ENCODE results near the gene TAF11L8. TPM values are rescaled to one million over a fixed set of nuclear protein-coding genes. Genes with fewer than 3 reads are reported as not detected.
"Not testable (repeated sequence)": the region's sequence is repeated elsewhere in the genome, so short reads cannot be mapped to it uniquely, and the experiment has no call there.

TAF11L8 gene
- total RNA-seq, 3 donors from 2014 or later = not detected

- no peaks in the 10 kb centered on the region for H3K36me3 ChIP-seq (ENCODE audit: low read depth)
- no peak overlapping the region for H3K4me3 ChIP-seq
- H3K4me1 ChIP-seq (ENCODE audit: low read depth) = no peaks in the 10 kb centered on the region
- no peaks in the 10 kb centered on the region for H3K9me3 ChIP-seq
- no peak for DNase-seq
- no peak for ATAC-seq
- intact Hi-C loops (cut with DNase I, micrococcal nuclease) = no loop called here
- TF ChIP-seq CTCF (IDR thresholded peaks at IDR 0.05) = no peak
Measured at GRCh38 chr5:17614872-17615605, 24.3 kb upstream of the TAF11L8 start.

- H3K4me1 ChIP-seq (ENCODE audit: low read depth); intact Hi-C loops (cut with DNase I, micrococcal nuclease); H3K4me3 ChIP-seq; H3K36me3 ChIP-seq (ENCODE audit: low read depth); H3K9me3 ChIP-seq; ATAC-seq; DNase-seq: not testable (repeated sequence)
Measured at GRCh38 chr5:17610092-17610491, 19.3 kb upstream of the TAF11L8 start, which contains the start of gene TAF11L12. TSS of gene TAF11L12 (plus strand) at chr5:17610392.

- H3K9me3 ChIP-seq; H3K4me1 ChIP-seq (ENCODE audit: low read depth); intact Hi-C loops (cut with DNase I, micrococcal nuclease); DNase-seq; ATAC-seq; H3K36me3 ChIP-seq (ENCODE audit: low read depth); H3K4me3 ChIP-seq: not testable (repeated sequence)
Measured at GRCh38 chr5:17607461-17607860, 16.7 kb upstream of the TAF11L8 start.

DNA sequence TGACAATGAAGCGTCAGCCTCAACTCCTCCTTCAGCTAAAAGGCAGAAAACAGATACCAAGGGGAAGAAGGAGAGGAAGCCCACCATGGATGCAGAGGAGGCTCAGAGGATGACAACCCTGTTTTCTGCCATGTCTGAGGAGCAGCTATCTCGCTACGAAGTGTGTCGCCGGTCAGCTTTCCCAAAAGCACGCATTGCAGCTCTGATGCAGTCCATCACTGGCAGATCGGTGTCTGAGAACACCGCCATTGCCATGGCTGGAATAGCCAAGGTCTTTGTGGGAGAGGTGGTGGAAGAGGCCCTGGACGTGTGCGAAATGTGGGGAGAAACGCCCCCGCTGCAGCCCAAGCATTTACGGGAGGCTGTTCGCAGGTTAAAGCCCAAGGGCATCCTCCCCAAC lies 14.2 kb upstream of the TAF11L8 start:
- H3K4me3 ChIP-seq = no peak overlapping the region
- H3K9me3 ChIP-seq = no peaks in the 10 kb centered on the region
- intact Hi-C loops (cut with DNase I, micrococcal nuclease) = no loop called here
- DNase-seq (no peak), ATAC-seq (no peak)
- no peaks in the 10 kb centered on the region for H3K36me3 ChIP-seq (ENCODE audit: low read depth)
- no peaks in the 10 kb centered on the region for H3K4me1 ChIP-seq (ENCODE audit: low read depth)
- TF ChIP-seq CTCF (IDR thresholded peaks at IDR 0.05) = no peak

GRCh38 chr5:17603880-17604279 lies 13.1 kb upstream of the TAF11L8 start, which contains the start of gene TAF11L11:
TSS of gene TAF11L11 (plus strand) at chr5:17604183.
- H3K4me1 ChIP-seq (ENCODE audit: low read depth); H3K9me3 ChIP-seq; H3K4me3 ChIP-seq; H3K36me3 ChIP-seq (ENCODE audit: low read depth); intact Hi-C loops (cut with DNase I, micrococcal nuclease); ATAC-seq; DNase-seq: not testable (repeated sequence)

DNA sequence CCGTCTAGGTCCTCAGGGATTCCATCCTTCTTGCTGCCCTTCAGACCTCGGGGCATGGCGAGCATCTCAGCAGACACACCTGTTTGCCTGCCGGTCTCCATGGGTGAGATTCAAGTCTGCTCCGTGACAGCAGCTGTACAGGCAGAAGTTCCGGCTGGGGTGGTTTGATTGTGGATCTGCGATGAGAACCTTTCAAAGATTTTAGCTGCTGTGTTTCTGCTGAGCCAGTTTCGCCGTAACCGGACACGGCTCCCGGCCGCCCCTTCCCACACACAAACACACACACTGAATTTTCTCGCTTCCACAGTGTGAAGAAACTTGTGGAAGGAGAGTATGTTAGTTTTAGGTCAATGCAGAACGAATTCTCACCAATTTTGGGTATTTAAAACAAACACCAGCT lies 7.0 kb upstream of the TAF11L8 start, which contains the start of gene TAF11L10:
Gene TAF11L10, minus strand, starts transcription at position 101 of the 400 bp plus-strand sequence.
- H3K36me3 ChIP-seq (ENCODE audit: low read depth); H3K9me3 ChIP-seq; H3K4me1 ChIP-seq (ENCODE audit: low read depth); intact Hi-C loops (cut with DNase I, micrococcal nuclease); H3K4me3 ChIP-seq; DNase-seq; ATAC-seq: not testable (repeated sequence)

GRCh38 chr5:17594255-17594654 lies 3.5 kb upstream of the TAF11L8 start, which contains the start of gene TAF11L9:
TSS of gene TAF11L9 (minus strand) at chr5:17594394.
- H3K36me3 ChIP-seq (ENCODE audit: low read depth); H3K9me3 ChIP-seq; H3K4me3 ChIP-seq; ATAC-seq; intact Hi-C loops (cut with DNase I, micrococcal nuclease); H3K4me1 ChIP-seq (ENCODE audit: low read depth): not testable (repeated sequence)
- peak in 1 of 3 donors; percentile 30 for DNase-seq

DNA sequence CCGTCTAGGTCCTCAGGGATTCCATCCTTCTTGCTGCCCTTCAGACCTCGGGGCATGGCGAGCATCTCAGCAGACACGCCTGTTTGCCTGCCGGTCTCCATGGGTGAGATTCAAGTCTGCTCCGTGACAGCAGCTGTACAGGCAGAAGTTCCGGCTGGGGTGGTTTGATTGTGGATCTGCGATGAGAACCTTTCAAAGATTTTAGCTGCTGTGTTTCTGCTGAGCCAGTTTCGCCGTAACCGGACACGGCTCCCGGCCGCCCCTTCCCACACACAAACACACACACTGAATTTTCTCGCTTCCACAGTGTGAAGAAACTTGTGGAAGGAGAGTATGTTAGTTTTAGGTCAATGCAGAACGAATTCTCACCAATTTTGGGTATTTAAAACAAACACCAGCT lies 5.1 kb downstream of the TAF11L8 start, which contains the start of gene TAF11L7:
Gene TAF11L7, minus strand, starts transcription at position 101 of the 400 bp plus-strand sequence.
- H3K4me3 ChIP-seq; DNase-seq; ATAC-seq; H3K36me3 ChIP-seq (ENCODE audit: low read depth); intact Hi-C loops (cut with DNase I, micrococcal nuclease); H3K9me3 ChIP-seq; H3K4me1 ChIP-seq (ENCODE audit: low read depth): not testable (repeated sequence)

Other genes starting within 250 kb of the TAF11L8 start
- not detected for gene TAF11L2, start 92.7 kb downstream of the TAF11L8 start, total RNA-seq
- gene TAF11L3, start 72.6 kb downstream of the TAF11L8 start, total RNA-seq = not detected
- not detected for gene TAF11L4, start 69.2 kb downstream of the TAF11L8 start, total RNA-seq
- not detected for gene TAF11L5, start 65.7 kb downstream of the TAF11L8 start, total RNA-seq
- not detected for gene TAF11L6, start 62.3 kb downstream of the TAF11L8 start, total RNA-seq
- gene TAF11L7, start 5.2 kb downstream of the TAF11L8 start, total RNA-seq = not detected
- not detected for gene TAF11L9, start 3.4 kb upstream of the TAF11L8 start, total RNA-seq
- not detected for gene TAF11L10, start 6.9 kb upstream of the TAF11L8 start, total RNA-seq
- gene TAF11L11, start 13.2 kb upstream of the TAF11L8 start, total RNA-seq = not detected
- not detected for gene TAF11L12, start 19.4 kb upstream of the TAF11L8 start, total RNA-seq
- gene TAF11L13, start 41.1 kb upstream of the TAF11L8 start, total RNA-seq = not detected
- gene TAF11L14, start 43.5 kb upstream of the TAF11L8 start, total RNA-seq = not detected